GM21390 (cell line): ENCODE measurements around the gene CADM1.

Source experiments
- ATAC-seq: cut with Tn5 transposase; IDR thresholded peaks from one replicate; pipeline ENCODE4 v1.9.1; 2021; ENCODE audit not compliant: unreplicated experiment

CADM1 gene

GRCh38 chr11:115409116-115409670 is 95.0 kb downstream of the CADM1 start:
- ATAC-seq, result no peak

DNA sequence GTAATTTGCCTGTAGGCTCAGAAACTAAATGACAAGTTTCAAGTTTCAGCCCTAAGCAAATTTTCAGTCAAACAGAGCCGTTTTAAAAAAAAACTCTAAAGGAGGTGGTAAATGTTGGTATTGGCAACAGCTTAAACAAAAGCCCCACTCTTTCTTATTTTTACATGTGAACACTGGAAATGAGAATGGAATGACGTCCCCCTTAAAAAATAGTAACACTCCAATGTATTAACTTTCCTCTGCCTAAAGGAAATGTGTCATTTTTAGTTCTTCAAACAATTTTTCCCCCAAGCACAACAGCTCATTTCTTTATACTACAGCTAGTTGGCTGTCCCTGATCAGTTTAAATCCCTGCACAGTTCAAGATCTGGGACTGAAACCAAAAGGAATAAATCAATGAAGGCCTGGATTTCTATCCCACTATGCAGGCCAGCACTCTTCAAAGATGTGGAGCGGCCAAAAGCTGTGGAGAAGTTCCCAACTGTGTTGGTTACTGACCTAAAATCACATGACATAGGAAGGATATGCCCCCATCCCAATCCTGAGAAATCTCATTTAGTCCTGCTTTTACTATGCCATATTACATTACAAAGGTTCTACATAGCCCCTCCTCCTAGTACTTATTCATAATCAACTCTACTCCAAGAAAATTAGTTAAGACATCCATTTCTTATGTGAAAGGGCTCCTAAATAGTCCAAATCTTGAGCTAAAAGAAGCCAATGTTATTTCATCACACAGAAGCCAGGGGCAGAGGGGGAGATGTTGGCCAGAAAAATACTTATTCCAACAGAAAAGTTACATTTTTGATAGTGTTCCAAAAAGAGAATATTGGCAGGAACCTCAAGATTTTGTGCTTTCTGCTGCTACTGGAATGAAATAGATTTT is 95.9 kb downstream of the CADM1 start:
- ATAC-seq, result no peak

DNA sequence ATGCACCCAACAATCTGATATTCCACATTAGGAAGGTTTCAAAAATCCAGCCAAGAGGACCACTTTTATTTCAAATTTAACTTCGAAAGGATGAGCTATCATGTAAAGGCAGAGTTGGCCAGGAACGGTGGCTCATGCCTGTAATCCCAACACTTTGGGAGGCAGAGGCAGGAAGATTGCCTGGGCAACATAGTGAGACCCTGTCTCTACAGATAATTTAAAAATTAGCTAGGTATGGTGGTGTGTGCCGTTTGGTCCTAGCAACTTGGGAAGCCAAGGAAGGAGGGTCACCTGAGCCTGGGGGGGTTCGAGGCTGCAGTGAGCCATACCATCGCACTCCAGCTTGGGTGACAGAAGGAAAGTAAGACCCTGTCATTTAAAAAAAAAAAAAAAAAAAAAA is 96.7 kb downstream of the CADM1 start:
- ATAC-seq, result no peak

- ATAC-seq, result no peak
These were observed 97.8 kb downstream of the CADM1 start for GRCh38 chr11:115406404-115406803.

GRCh38 chr11:115398333-115399080 is 105.7 kb downstream of the CADM1 start:
- no peak for ATAC-seq

DNA sequence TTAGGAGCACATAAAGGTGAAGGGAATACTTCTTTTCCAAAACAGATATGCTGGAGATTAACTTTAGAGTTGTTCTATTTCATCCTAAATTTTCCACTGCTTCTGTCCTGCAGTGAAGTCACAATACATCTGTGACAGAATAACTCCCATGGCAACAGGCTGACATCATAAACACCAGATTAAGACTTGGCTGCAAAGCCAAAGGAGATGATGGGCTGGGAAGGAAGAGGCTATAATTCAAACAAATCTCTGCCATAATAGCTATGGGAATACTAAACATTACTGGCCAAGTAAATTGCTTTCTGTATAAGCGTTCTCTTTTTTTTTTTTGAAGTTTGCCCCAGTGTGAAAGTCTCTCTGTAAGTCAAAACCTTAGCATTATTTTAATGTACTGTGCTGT is 107.7 kb downstream of the CADM1 start:
- no peak for ATAC-seq

GRCh38 chr11:115393950-115394349 is 110.3 kb downstream of the CADM1 start:
- ATAC-seq, result no peak

- ATAC-seq, result no peak
These were observed 112.6 kb downstream of the CADM1 start for GRCh38 chr11:115391598-115391997.

DNA sequence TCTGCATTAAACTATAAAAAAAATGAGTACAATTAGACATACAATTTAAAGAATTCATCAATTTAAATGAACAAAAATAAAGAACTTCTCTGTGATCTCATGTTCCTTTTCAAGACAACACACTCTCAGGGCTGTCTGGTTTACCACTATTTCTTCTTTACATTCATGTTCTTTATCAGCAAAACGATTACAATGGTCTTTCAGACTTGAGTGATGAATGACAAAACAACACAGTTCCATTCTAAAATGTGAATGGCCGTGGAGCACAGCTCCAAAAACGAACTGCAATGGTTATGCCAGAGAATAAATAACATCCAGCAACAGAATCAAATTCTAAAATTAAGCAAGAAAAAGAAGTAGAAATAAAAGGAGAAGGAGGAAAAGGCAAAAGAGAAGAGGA is 113.1 kb downstream of the CADM1 start:
- no peak for ATAC-seq

GRCh38 chr11:115390441-115390840 is 113.8 kb downstream of the CADM1 start:
- no peak for ATAC-seq

GRCh38 chr11:115389790-115390189 is 114.4 kb downstream of the CADM1 start:
- no peak for ATAC-seq

DNA sequence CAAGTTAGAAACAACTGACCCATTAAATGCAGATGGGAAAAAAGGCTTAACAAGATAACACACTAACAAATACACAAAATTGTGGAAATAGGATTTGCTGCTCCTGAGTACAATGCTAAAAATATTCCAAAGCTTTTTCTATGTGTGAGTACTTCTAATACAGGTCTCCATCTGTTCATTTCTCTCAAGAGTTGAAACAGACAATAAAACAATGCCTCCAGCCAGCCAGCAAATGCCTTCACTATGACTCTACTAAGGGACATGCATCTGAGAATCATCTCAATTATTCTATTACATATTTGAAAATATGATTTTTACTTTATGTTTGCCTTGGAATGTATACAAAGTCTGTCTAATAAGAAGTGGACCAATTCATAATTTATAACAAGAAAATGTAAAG is 119.0 kb downstream of the CADM1 start:
- no peak for ATAC-seq

DNA sequence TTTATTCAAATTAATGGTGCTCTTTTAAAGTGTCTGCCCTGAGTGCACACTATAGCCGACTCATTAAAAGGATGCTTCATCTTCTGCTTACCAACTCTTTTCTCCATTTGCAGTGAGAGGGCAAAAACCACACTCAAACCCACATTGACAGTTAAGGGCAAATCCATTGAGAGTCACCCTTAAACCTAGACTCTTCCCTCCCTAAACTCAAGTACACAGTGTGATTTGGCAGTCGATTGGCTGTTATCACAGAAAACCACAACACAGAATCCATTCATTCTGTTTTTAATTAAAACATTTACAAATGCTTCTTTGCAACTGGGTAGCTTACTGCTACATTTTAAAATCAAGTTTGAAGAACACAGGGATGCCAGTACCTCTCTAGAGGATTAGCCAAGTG is 120.0 kb downstream of the CADM1 start:
- ATAC-seq, result no peak

GRCh38 chr11:115383431-115383830 is 120.8 kb downstream of the CADM1 start:
- ATAC-seq, result no peak

DNA sequence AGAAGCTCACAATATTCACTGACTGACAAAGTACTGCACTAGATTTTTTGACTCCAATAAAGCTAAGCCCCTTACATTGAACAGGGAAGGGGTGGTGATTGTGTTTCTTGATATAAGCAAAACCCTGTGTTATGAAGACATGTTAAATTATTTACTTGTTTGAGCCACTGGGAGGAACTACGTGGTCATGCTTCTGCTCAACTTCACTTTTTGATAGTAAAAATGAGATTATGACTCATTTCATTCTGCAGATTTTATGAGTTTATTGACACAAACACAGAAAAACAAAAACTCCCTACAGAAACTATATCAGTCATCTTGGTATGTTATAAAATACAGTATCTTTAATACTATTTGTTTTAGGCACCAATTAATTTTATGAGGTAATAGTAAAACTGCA is 124.7 kb downstream of the CADM1 start:
- no peak for ATAC-seq

DNA sequence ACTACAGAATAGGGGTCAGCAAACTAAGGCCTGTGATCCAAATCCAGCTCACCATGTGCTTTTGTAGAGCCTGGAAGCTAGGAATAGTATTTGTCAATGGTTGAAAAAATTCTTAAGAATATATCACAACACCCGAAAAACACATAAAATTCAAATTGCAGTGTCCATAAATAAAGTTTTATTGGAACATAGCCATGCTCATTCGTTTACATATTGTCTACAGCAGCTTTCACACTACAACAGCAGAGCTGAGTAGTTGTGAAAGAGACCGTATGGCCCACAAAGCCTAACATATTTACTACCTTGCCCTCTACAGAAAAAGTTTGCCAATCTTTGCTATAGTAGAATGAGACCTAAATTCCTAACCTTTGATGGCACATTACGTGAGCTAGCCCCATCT is 125.7 kb downstream of the CADM1 start:
- no peak for ATAC-seq

DNA sequence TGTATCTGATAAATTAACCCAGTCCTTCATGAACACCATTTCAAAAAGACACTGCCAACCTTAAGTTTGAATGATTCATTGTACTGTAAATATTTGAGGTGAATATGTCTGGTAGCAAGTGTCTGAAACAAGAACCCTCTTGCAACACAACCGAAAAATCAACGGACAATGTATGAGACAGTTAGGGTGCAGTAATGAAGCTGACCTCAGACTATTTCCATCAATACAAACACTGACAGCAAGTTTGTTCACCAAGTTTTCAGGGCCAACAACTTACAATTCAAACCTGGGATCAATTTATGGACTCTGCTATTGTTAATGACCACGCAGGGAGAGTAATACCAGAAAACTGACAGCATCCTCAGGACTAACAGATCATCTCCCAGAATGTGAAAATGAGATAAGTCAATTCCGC is 126.3 kb downstream of the CADM1 start:
- ATAC-seq, result no peak

GRCh38 chr11:115368616-115369015 is 135.6 kb downstream of the CADM1 start:
- ATAC-seq, result no peak

GRCh38 chr11:115366826-115367225 is 137.4 kb downstream of the CADM1 start:
- no peak for ATAC-seq

GRCh38 chr11:115365907-115366306 is 138.3 kb downstream of the CADM1 start:
- ATAC-seq, result no peak

- no peak for ATAC-seq
These were observed 139.3 kb downstream of the CADM1 start for GRCh38 chr11:115364896-115365295.

- ATAC-seq, result no peak
These were observed 140.3 kb downstream of the CADM1 start for GRCh38 chr11:115363921-115364320.
